GM18505 (cell line): Measurements from ENCODE around the gene SETD2.
"Not testable (repeated sequence)": the region's sequence is repeated elsewhere in the genome, so short reads cannot be mapped to it uniquely, and the experiment has no call there.

ENCODE experiments used
- ATAC-seq: cut with Tn5 transposase; IDR thresholded peaks from one replicate; pipeline ENCODE4 v1.9.1; 2021; ENCODE audit not compliant: unreplicated experiment
- POLR2A ChIP-seq: IDR thresholded peaks from 4 replicates; pipeline ENCODE4 v1.6.1; 2011; ENCODE audit warnings: borderline replicate concordance; ENCODE audit not compliant: insufficient read depth, insufficient read length; ENCODE audit errors: extremely low read depth

Gene SETD2

GRCh38 chr3:47134311-47134710 is 29.6 kb downstream of the SETD2 start:
- no peak for ATAC-seq
- no peak for TF ChIP-seq POLR2A

GRCh38 chr3:47133641-47134040 is 30.3 kb downstream of the SETD2 start:
- TF ChIP-seq POLR2A: no peak
- ATAC-seq: no peak

- no peak for ATAC-seq
- no peak for TF ChIP-seq POLR2A
Observed at GRCh38 chr3:47130557-47130956, 33.4 kb downstream of the SETD2 start.

- TF ChIP-seq POLR2A: no peak
Observed at GRCh38 chr3:47128137-47128536, 35.8 kb downstream of the SETD2 start.

GRCh38 chr3:47123857-47124256 is 40.1 kb downstream of the SETD2 start:
- no peak for ATAC-seq
- TF ChIP-seq POLR2A: no peak

More at GRCh38 chr3:47128137-47128536, 35.8 kb downstream of the SETD2 start:
- no peak for ATAC-seq

- TF ChIP-seq POLR2A: no peak
- ATAC-seq: no peak
Observed at GRCh38 chr3:47121409-47121808, 42.5 kb downstream of the SETD2 start.

GRCh38 chr3:47120138-47120537 is 43.8 kb downstream of the SETD2 start:
- ATAC-seq: no peak
- TF ChIP-seq POLR2A: no peak

GRCh38 chr3:47119387-47119786 is 44.5 kb downstream of the SETD2 start:
- ATAC-seq: not testable (repeated sequence)

GRCh38 chr3:47117807-47118364 is 46.0 kb downstream of the SETD2 start:
- TF ChIP-seq POLR2A: no peak
- no peak for ATAC-seq

GRCh38 chr3:47115524-47115923 is 48.4 kb downstream of the SETD2 start:
- not testable (repeated sequence) for ATAC-seq

GRCh38 chr3:47113669-47114365 is 50.1 kb downstream of the SETD2 start:
- ATAC-seq: no peak
- TF ChIP-seq POLR2A: no peak

GRCh38 chr3:47112997-47113396 is 50.9 kb downstream of the SETD2 start:
- no peak for TF ChIP-seq POLR2A
- no peak for ATAC-seq

GRCh38 chr3:47109393-47109792 is 54.5 kb downstream of the SETD2 start:
- no peak for ATAC-seq

GRCh38 chr3:47108546-47108945 is 55.4 kb downstream of the SETD2 start:
- ATAC-seq: no peak
- no peak for TF ChIP-seq POLR2A

More at GRCh38 chr3:47109393-47109792, 54.5 kb downstream of the SETD2 start:
- no peak for TF ChIP-seq POLR2A

GRCh38 chr3:47104259-47104658 is 59.7 kb downstream of the SETD2 start:
- ATAC-seq: no peak
- TF ChIP-seq POLR2A: no peak
